ENCODE measurements around the gene ROR2.

Gene ROR2

DNA sequence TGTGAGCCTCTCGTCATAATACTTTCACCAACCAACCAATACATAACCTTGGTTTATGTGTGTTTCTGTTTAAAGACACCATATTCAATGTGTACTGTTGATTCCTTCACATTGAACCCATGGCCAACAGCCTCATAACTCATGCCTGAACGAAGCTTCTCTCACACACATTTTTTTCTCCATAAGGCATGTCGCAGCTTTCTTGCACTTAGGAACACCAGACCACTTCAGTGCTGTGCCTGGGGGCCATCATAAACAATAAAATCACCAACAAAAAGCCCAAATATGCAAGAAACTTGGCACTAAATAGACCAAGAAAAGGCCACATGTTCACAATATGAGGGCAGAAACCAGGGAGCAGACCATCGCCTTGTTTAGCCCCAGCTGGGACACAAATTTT is 192.2 kb downstream of the ROR2 start:
- no peak for TF ChIP-seq SIN3A (IDR thresholded peaks at IDR 0.05; ENCODE audit: borderline replicate concordance, insufficient read depth, low read length)
- no peak for TF ChIP-seq FOXP2 (optimal IDR thresholded peaks at IDR 0.05; ENCODE audit: borderline replicate concordance, extremely low read depth, extremely low read length, insufficient read depth)
- TF ChIP-seq, protein P1, sequence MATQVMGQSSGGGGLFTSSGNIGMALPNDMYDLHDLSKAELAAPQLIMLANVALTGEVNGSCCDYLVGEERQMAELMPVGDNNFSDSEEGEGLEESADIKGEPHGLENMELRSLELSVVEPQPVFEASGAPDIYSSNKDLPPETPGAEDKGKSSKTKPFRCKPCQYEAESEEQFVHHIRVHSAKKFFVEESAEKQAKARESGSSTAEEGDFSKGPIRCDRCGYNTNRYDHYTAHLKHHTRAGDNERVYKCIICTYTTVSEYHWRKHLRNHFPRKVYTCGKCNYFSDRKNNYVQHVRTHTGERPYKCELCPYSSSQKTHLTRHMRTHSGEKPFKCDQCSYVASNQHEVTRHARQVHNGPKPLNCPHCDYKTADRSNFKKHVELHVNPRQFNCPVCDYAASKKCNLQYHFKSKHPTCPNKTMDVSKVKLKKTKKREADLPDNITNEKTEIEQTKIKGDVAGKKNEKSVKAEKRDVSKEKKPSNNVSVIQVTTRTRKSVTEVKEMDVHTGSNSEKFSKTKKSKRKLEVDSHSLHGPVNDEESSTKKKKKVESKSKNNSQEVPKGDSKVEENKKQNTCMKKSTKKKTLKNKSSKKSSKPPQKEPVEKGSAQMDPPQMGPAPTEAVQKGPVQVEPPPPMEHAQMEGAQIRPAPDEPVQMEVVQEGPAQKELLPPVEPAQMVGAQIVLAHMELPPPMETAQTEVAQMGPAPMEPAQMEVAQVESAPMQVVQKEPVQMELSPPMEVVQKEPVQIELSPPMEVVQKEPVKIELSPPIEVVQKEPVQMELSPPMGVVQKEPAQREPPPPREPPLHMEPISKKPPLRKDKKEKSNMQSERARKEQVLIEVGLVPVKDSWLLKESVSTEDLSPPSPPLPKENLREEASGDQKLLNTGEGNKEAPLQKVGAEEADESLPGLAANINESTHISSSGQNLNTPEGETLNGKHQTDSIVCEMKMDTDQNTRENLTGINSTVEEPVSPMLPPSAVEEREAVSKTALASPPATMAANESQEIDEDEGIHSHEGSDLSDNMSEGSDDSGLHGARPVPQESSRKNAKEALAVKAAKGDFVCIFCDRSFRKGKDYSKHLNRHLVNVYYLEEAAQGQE (IDR thresholded peaks at IDR 0.05; ENCODE audit: insufficient read depth in 1 of 2, low read depth in 2 of 2, low read length in 2 of 2): no peak
- no peak for TF ChIP-seq POLR2AphosphoS5 (IDR thresholded peaks at IDR 0.05; ENCODE audit: low read depth, low read length)
- TF ChIP-seq TAF1 (IDR thresholded peaks at IDR 0.05; ENCODE audit: borderline replicate concordance, insufficient read depth, low read length): no peak

- TF ChIP-seq POLR2AphosphoS5 (IDR thresholded peaks at IDR 0.05; ENCODE audit: low read depth, low read length) (no peak), SIN3A (IDR thresholded peaks at IDR 0.05; ENCODE audit: borderline replicate concordance, insufficient read depth, low read length) (no peak), TAF1 (IDR thresholded peaks at IDR 0.05; ENCODE audit: borderline replicate concordance, insufficient read depth, low read length) (no peak), FOXP2 (optimal IDR thresholded peaks at IDR 0.05; ENCODE audit: borderline replicate concordance, extremely low read depth, extremely low read length, insufficient read depth) (no peak)
- TF ChIP-seq, protein P1 (IDR thresholded peaks at IDR 0.05; ENCODE audit: insufficient read depth in 1 of 2, low read depth in 2 of 2, low read length in 2 of 2): no peak
Observed at GRCh38 chr9:91756510-91756780, 193.6 kb downstream of the ROR2 start.

- TF ChIP-seq, protein P1 (IDR thresholded peaks at IDR 0.05; ENCODE audit: insufficient read depth in 1 of 2, low read depth in 2 of 2, low read length in 2 of 2): no peak
- TF ChIP-seq POLR2AphosphoS5 (IDR thresholded peaks at IDR 0.05; ENCODE audit: low read depth, low read length): no peak
- no peak for TF ChIP-seq TAF1 (IDR thresholded peaks at IDR 0.05; ENCODE audit: borderline replicate concordance, insufficient read depth, low read length)
- no peak for TF ChIP-seq FOXP2 (optimal IDR thresholded peaks at IDR 0.05; ENCODE audit: borderline replicate concordance, extremely low read depth, extremely low read length, insufficient read depth)
- TF ChIP-seq SIN3A (IDR thresholded peaks at IDR 0.05; ENCODE audit: borderline replicate concordance, insufficient read depth, low read length): no peak
Observed at GRCh38 chr9:91755761-91756509, 194.1 kb downstream of the ROR2 start.

- TF ChIP-seq SIN3A (IDR thresholded peaks at IDR 0.05; ENCODE audit: borderline replicate concordance, insufficient read depth, low read length): no peak
- TF ChIP-seq, protein P1 (IDR thresholded peaks at IDR 0.05; ENCODE audit: insufficient read depth in 1 of 2, low read depth in 2 of 2, low read length in 2 of 2): no peak
- TF ChIP-seq POLR2AphosphoS5 (IDR thresholded peaks at IDR 0.05; ENCODE audit: low read depth, low read length): no peak
- TF ChIP-seq TAF1 (IDR thresholded peaks at IDR 0.05; ENCODE audit: borderline replicate concordance, insufficient read depth, low read length): no peak
- TF ChIP-seq FOXP2 (optimal IDR thresholded peaks at IDR 0.05; ENCODE audit: borderline replicate concordance, extremely low read depth, extremely low read length, insufficient read depth): no peak
Observed at GRCh38 chr9:91753711-91754110, 196.3 kb downstream of the ROR2 start.
